ENCODE data around the gene ADAM29. TPM values are rescaled to one million over a fixed set of nuclear protein-coding genes. Genes with fewer than 3 reads are reported as not detected.
"Not testable (repeated sequence)": the region's sequence is repeated elsewhere in the genome, so short reads cannot be mapped to it uniquely, and the experiment has no call there.

Gene ADAM29
- polyA plus RNA-seq, 5 donors = 0.10 to 0.17 (median 0.16) TPM

DNA sequence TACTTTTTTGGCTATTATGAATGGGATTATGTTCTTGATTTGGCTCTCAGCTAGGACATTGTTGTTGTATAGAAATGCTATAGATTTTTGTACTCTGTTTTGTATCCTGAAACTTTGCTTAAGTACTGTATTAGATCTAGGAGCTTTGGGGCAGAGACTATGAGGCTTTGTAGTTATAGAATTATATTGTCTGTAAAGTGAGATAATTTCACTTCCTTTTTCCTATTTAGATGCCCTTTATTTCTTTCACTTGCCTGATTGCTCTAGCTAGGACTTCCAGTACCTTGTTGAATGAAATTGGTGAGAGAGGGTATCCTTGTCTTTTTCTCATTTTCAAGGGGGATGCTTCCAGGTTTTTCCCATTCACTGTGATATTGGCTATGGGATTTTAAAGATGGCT lies 28.1 kb downstream of the ADAM29 start:
- DNase-seq = no peak

DNA sequence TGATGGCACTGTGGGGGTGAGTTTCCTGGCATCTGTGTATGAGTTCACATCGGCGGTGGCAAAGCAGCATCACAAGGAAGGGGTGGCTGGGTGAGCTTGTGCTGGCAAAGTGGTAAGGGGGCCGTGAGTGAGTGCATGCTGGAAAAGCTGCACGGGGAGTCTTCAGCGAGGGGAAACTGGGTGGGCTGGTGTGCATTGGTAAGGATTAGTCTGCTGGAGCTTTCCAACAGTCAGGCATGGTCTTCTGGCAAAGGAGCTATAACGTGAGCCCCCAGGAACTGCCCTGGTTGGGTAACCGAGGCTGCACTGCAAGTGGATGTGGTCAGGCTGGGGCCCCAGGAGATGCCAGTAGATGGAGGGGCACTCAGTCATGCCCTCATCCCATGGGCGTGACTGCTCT lies 30.7 kb downstream of the ADAM29 start:
- no peak for DNase-seq

DNA sequence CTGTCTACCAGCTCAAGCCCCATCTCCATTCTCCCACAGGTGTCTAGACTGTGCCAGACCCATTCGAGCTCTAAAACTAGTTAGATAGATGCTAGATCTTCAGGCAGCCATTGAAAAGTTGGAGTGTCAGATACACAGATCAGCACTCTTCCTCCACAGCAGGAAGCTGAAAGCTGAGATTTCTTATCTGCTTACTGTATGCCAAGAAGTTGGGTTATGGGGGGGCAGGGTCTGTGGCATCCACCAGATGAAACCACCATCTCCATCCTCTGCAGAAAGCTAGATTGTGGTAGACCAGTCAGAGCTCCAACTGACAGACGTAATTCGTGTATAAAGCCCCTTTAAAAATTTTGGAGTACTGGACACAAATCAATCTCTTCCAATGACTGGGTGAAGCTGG lies 54.8 kb downstream of the ADAM29 start:
- DNase-seq = no peak

DNA sequence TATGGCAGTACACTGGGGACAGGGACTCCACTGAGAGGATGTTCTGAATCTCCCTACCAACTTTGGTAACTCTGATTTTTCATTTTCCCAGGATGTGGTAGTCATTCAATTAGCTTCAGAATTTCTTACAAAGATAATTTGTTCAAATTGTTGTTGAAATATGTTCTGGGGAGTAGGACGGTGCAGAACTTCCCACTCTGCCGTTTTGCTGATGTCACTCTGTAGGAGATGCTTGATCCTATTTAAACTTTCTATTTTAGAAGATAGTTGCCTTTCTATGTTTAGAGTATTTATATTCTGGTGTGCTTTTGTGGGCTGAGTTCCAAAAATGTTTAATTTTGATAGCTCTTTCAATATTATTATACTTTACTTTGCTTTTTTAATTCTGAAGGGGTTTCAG lies 55.2 kb downstream of the ADAM29 start:
- DNase-seq = no peak

DNA sequence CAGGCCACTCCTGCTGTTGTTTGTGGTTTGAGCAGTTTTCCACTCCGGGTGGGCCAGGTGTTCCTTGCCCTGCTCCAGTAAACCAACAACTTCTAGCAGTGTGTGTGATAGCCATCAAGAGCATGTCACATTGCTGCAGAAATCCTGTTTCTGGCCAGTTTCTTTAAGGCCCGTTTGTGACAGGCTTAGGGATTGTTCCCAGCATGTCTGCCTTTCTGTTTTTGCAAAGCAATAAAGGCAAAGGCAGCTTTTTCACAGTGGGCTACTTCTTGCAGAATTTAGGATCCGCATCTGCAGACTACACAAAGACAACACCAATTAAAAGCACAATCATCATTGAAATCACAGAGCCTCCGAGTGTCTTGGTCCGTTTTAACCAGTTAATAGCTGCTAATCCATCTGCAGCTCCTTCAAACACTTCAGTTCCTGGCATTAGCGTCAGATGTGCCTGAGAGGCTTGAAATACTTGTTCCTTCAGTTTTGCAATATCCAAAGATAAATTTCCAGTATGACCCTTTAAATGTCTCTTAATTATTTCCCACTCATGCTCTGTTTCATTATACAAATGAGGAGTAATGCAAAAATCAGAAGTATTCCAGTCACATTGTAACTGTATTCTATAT lies 65.1 kb downstream of the ADAM29 start:
- no peak for DNase-seq

DNA sequence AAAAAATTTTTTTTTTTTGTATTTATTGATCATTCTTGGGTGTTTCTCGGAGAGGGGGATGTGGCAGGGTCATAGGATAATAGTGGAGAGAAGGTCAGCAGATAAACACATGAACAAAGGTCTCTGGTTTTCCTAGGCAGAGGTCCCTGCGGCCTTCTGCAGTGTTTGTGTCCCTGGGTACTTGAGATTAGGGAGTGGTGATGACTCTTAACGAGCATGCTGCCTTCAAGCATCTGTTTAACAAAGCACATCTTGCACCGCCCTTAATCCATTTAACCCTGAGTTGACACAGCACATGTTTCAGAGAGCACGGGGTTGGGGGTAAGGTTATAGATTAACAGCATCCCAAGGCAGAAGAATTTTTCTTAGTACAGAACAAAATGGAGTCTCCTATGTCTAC lies 65.7 kb downstream of the ADAM29 start:
- DNase-seq = not testable (repeated sequence)

DNA sequence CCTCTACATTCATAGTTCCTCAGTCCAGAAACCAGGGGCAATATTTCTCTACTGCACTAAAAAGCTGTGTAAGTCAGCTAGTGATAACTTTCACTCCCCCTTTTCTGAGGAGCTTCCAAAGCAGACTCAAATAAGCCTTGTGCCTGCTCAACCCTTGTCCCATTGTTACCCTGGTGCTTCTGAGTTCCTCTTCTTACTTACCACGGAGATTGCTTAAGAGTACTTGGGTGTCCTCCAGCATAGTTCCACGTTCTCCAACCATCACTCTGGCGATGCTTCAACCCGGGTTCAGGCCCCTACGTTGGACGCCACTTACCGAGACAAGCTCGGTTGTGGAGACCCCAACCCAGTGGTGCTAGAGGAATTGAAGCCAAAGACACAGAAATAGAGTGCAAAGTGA lies 71.6 kb downstream of the ADAM29 start:
- no peak for DNase-seq

DNA sequence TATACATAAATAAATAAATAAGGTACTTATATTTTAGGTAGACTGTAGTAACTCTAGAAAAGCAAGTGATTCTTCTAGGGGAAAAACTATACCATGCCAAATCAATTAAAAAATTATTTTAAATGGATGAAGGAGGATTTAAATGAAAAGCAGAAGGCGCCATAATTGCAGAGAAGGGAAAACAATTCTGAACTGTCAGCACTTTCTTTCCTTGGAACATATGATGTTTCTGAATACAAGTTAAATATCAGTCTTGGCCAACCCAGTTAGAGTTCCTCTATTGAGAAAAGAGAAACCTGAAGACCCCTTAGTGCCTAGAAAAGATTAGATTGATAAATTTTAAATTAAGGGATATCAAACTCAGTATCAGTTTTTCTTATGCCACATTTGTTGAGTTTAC lies 75.8 kb downstream of the ADAM29 start:
- DNase-seq = no peak

DNA sequence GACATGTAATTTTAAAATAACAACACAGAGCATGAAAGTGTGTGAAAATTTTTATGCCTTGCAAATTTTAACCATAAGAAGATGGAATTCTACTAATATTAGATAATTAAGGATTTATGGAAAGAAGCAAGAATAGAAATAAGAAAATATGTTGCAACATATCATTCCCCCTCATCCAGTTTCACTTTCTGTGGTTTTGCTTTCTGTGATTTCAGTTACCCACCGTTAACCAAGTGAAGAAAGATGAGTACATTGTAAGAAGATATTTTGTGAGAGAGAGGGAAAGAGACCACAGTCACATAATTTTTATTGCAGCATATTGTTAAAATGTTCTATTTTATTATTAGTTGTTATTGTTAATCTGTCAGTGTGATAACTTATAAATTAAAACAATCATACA lies 77.9 kb downstream of the ADAM29 start:
- DNase-seq = no peak

DNA sequence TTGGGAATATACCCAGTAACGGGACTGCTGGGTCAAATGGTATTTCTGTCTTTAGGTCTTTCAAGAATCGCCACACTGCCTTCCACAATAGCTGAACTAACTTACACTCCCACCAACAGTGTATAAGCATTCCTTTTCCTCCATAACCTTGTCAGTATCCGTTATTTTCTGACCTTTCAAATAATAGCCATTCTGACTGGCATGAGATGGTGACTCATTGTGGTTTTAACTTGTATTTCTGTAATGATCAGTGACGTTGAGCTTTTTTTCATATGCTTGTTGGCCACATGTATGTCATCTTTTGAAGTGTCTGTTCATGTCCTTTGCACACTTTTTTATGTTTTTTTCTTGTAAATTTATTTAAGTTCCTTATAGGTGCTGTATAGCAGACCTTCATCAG lies 81.2 kb downstream of the ADAM29 start:
- DNase-seq = no peak

DNA sequence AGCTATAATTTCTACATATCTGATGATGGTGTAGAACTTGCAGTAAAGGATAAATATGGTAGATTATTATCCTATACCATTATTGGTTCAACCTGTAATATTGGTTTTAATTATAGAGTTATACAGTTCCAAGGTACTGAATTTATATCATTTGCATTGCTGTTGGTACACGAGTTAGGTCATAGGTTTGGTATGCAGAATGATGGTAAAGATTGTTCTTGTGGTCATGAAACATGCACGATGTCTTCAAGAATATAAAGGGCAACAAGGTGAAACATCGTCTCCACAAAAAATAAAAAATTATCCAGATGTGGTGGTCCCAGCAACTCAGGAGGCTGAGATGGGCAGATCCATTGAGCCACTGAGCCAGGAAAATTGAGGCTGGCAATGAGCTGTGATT lies 99.6 kb downstream of the ADAM29 start:
- DNase-seq = no peak

DNA sequence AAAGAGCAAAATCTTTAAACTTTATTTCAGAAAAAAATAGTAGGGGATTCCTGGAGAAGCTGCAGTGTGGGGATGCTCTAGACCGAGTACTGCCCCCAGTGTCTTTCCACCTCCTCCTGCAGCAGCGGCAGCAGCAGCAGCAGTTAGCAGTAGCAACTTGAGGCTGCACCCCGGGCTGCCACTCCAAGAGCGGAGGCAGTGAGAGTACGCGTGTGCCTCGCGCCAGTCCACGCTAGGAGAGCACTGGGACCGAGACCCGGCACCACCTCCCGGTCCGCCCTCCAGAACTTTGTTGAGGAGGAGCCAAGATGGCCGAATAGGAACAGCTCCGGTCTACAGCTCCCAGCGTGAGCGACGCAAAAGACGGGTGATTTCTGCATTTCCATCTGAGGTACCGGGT lies 101.3 kb downstream of the ADAM29 start:
- not testable (repeated sequence) for DNase-seq

Other genes with a start within 250 kb of the ADAM29 start
- under 1 TPM in 3 of 5 donors, not detected in 2; 0.04 to 0.12 (median 0.05) TPM for gene GLRA3, start 89.1 kb upstream of the ADAM29 start, polyA plus RNA-seq (ENCODE audit: insufficient read depth in 1 of 5, insufficient read length in 5 of 5, low replicate concordance in 1 of 5)

Measured in right lung (tissue), 5 donors.